MM.1S (cell line): ENCODE data around the gene ATRN.

Experiments used
- DNase-seq: peaks from one replicate; pipeline ENCODE4 v3.0.0-alpha.2; 2015
- H2AFZ ChIP-seq: fragments of 300-600 bp; sonication (generic); 2 replicates; pipeline ENCODE4 v1.6.0; 2016; ENCODE audit warnings: antibody characterized with exemption, low read length
- H3F3A ChIP-seq: fragments of 300-600 bp; sonication (generic); 2 replicates; pipeline ENCODE4 v1.6.1; 2016; ENCODE audit warnings: mild to moderate bottlenecking, antibody characterized with exemption, low read length, moderate library complexity, mixed read lengths; ENCODE audit not compliant: insufficient read depth
- H3K27ac ChIP-seq: fragments of 300-600 bp; sonication (generic); 2 replicates; pipeline ENCODE4 v1.5.1; 2016; ENCODE audit warnings: mild to moderate bottlenecking, low read length
- H3K27me3 ChIP-seq: fragments of 300-600 bp; sonication (generic); replicated peaks from 2 replicates; pipeline ENCODE4 v1.6.0; 2016; ENCODE audit warnings: low read length; ENCODE audit not compliant: insufficient read depth
- H3K36me3 ChIP-seq: fragments of 300-600 bp; sonication (generic); replicated peaks from 2 replicates; pipeline ENCODE4 v1.6.1; 2016; ENCODE audit warnings: mild to moderate bottlenecking, low read length, mixed read lengths; ENCODE audit not compliant: insufficient read depth
- H3K4me1 ChIP-seq: fragments of 300-600 bp; sonication (generic); 2 replicates; pipeline ENCODE4 v1.6.1; 2016; ENCODE audit warnings: low read length, mixed read lengths
- H3K4me2 ChIP-seq: fragments of 300-600 bp; sonication (generic); 2 replicates; pipeline ENCODE4 v1.6.0; 2016; ENCODE audit warnings: low read depth, low read length
- H3K4me3 ChIP-seq: fragments of 300-600 bp; sonication (generic); 2 replicates; pipeline ENCODE4 v1.5.1; 2016; ENCODE audit warnings: low read length, mixed read lengths
- H3K79me2 ChIP-seq: fragments of 300-600 bp; sonication (generic); 2 replicates; pipeline ENCODE4 v1.6.1; 2016; ENCODE audit warnings: mixed run types, low read length, mixed read lengths
- H3K9ac ChIP-seq: fragments of 300-600 bp; sonication (generic); 2 replicates; pipeline ENCODE4 v1.6.1; 2016; ENCODE audit warnings: low read length, mixed read lengths
- H3K9me2 ChIP-seq: fragments of 300-600 bp; sonication (generic); replicated peaks from 2 replicates; pipeline ENCODE4 v1.6.1; 2016; ENCODE audit warnings: mild to moderate bottlenecking, low read length, mixed read lengths; ENCODE audit not compliant: insufficient read depth
- H3K9me3 ChIP-seq: fragments of 300-600 bp; sonication (generic); replicated peaks from 2 replicates; pipeline ENCODE4 v1.6.1; 2016; ENCODE audit warnings: mild to moderate bottlenecking, low read length, mixed read lengths; ENCODE audit not compliant: insufficient read depth
- H4K20me1 ChIP-seq: fragments of 300-600 bp; sonication (generic); 2 replicates; pipeline ENCODE4 v1.6.1; 2016; ENCODE audit warnings: mild to moderate bottlenecking, low read length, moderate library complexity, mixed read lengths; ENCODE audit not compliant: insufficient read depth
- EZH2 ChIP-seq: fragments of 300-600 bp; sonication (generic); optimal IDR thresholded peaks from 2 replicates; pipeline ENCODE3; 2017; ENCODE audit warnings: low read depth, mild to moderate bottlenecking, antibody characterized with exemption, low read length, mixed read lengths
- EZH2phosphoT487 ChIP-seq: fragments of 300-600 bp; sonication (generic); IDR thresholded peaks from 2 replicates; pipeline ENCODE4 v1.6.1; 2018; ENCODE audit warnings: antibody characterized with exemption, low read length
- TF ChIP-seq, protein P1 (sequence below): fragments of 300-600 bp; sonication (generic); IDR thresholded peaks from 2 replicates; pipeline ENCODE4 v1.5.1; 2016; ENCODE audit warnings: antibody characterized with exemption, low read length, mixed read lengths

The ATRN gene

DNA sequence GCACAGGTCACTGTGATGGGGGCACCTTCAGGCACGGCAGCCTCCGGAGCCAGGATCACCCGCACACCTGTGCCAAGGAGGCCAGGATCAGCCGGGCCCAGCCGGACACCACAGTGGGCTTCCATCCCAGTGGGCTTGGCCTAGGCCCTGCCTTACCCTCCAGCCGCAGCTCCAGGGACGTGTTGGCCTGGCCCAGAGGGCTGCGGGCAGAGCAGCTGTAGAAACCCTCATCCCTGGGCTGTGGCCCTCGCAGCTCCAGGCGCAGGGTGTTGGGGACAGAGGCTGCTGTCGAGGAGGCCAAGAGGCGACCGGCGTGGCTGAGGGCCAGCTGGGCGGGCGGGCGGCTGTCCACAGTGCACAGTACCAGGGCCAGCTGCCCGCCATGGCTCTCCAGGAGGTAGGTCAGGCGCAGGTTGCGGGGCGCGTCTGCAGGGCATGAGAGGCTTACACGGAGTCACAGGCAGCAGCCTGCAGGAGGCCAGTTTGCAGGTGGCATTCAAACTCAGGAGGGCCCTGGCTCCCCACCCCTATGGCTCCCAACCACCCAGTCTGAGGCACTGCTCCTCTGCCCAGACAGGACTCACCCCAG is 222.0 kb downstream of the ATRN start:
- H3K36me3 ChIP-seq = no peaks in the 10 kb centered on the region
- no peaks in the 10 kb centered on the region for H3K4me1 ChIP-seq
- no peaks in the 10 kb centered on the region for H3K79me2 ChIP-seq
- no peak overlapping the region for H3K4me2 ChIP-seq
- H4K20me1 ChIP-seq = no peaks in the 10 kb centered on the region
- H3K9ac ChIP-seq = no peak overlapping the region
- no peak overlapping the region for H2AFZ ChIP-seq
- no peaks in the 10 kb centered on the region for H3F3A ChIP-seq
- TF ChIP-seq, protein P1, sequence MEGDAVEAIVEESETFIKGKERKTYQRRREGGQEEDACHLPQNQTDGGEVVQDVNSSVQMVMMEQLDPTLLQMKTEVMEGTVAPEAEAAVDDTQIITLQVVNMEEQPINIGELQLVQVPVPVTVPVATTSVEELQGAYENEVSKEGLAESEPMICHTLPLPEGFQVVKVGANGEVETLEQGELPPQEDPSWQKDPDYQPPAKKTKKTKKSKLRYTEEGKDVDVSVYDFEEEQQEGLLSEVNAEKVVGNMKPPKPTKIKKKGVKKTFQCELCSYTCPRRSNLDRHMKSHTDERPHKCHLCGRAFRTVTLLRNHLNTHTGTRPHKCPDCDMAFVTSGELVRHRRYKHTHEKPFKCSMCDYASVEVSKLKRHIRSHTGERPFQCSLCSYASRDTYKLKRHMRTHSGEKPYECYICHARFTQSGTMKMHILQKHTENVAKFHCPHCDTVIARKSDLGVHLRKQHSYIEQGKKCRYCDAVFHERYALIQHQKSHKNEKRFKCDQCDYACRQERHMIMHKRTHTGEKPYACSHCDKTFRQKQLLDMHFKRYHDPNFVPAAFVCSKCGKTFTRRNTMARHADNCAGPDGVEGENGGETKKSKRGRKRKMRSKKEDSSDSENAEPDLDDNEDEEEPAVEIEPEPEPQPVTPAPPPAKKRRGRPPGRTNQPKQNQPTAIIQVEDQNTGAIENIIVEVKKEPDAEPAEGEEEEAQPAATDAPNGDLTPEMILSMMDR = no peak
- TF ChIP-seq EZH2 = no peak
- no peak for TF ChIP-seq EZH2phosphoT487
- peaks cover 8% of the 10 kb centered on the region for H3K27me3 ChIP-seq
- H3K4me3 ChIP-seq = no peak overlapping the region
- no peak overlapping the region for H3K27ac ChIP-seq
- no peaks in the 10 kb centered on the region for H3K9me2 ChIP-seq
- no peaks in the 10 kb centered on the region for H3K9me3 ChIP-seq
- DNase-seq = no peak

DNA sequence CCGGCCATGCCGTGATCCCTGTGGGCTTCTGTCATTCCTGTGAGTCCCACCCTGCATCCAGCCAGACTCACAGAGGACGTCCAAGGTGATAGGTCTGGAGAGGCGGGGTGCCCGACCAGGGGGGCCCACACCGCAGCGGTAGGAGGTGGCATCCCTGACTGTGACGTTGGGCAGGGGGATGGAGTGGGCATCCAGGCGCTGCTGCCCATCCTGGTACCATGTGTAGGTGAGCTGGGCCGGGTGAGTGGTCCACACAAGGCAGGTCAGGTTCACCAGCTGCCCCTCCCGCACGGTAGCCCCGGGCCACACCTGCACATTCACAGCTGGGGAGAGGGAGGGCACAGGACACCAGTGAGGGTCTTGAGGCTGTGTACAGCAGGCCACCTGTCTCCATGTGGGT is 222.6 kb downstream of the ATRN start:
- Histone ChIP-seq H3K9me2 (no peaks in the 10 kb centered on the region), H3F3A (no peaks in the 10 kb centered on the region), H4K20me1 (no peaks in the 10 kb centered on the region), H3K79me2 (no peaks in the 10 kb centered on the region), H2AFZ (no peak overlapping the region), H3K27ac (no peak overlapping the region), H3K4me2 (no peak overlapping the region), H3K4me3 (no peak overlapping the region), H3K36me3 (no peaks in the 10 kb centered on the region), H3K9me3 (no peaks in the 10 kb centered on the region), H3K27me3 (peaks cover 13% of the 10 kb centered on the region), H3K4me1 (no peaks in the 10 kb centered on the region), H3K9ac (no peak overlapping the region)
- DNase-seq = no peak
- TF ChIP-seq, protein P1 = no peak
- TF ChIP-seq EZH2 (no peak), EZH2phosphoT487 (no peak)

DNA sequence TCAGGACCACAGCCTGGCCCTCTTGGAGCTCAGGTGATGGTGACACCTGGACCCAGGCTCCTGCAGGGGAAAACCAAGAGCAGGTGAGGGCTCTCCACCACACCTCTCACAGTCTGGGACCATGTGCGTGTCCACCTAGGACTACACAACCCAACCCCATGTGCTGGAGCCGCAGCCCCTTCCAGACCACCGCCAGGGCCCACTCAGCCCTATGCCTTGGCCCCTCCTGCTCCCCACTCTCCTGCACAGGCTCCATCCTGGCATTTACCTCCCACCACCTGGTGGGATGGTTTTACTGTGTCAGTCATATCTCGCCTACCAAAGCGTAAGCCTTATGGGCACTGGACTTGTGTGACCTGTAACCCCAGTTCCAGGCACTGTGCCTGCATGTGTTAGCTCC is 224.0 kb downstream of the ATRN start:
- Histone ChIP-seq H3K27ac (no peak overlapping the region), H3K9ac (no peak overlapping the region), H3F3A (no peaks in the 10 kb centered on the region), H3K36me3 (no peaks in the 10 kb centered on the region), H3K27me3 (peaks cover 25% of the 10 kb centered on the region), H3K4me3 (no peak overlapping the region), H3K9me2 (no peaks in the 10 kb centered on the region), H2AFZ (no peak overlapping the region), H3K4me2 (no peak overlapping the region), H3K9me3 (no peaks in the 10 kb centered on the region), H3K79me2 (no peaks in the 10 kb centered on the region), H4K20me1 (no peaks in the 10 kb centered on the region), H3K4me1 (no peaks in the 10 kb centered on the region)
- TF ChIP-seq EZH2 (no peak), EZH2phosphoT487 (no peak)
- TF ChIP-seq, protein P1 = no peak
- no peak for DNase-seq
